GM23338 (cell line): ENCODE measurements around the gene MORC2. TPM values are rescaled to one million over a fixed set of nuclear protein-coding genes. Genes with fewer than 3 reads are reported as not detected.

Source experiments
- ATAC-seq: fragments of 200-7000 bp; cut with Tn5 transposase; 3 replicates; pipeline ENCODE4 v1.9.1; 2020
- DNase-seq: peaks from one replicate; pipeline ENCODE4 v3.0.0-alpha.2; 2015; ENCODE audit warnings: low spot score
- H2AFZ ChIP-seq: fragments of 200-600 bp; sonication (generic); 2 replicates; pipeline ENCODE4 v1.8.0; 2016; ENCODE audit warnings: antibody characterized with exemption, mild to moderate bottlenecking, moderate library complexity
- H3F3A ChIP-seq: fragments of 200-600 bp; sonication (generic); replicated peaks from 2 replicates; pipeline ENCODE4 v1.8.0; 2017; ENCODE audit warnings: antibody characterized with exemption, mixed run types, low read depth
- H3K27ac ChIP-seq: fragments of 200-600 bp; sonication (generic); 2 replicates; pipeline ENCODE4 v1.6.1; 2016; ENCODE audit warnings: low read depth
- H3K27me3 ChIP-seq: fragments of 200-600 bp; sonication (generic); 2 replicates; pipeline ENCODE4 v1.8.0; 2016; ENCODE audit warnings: mild to moderate bottlenecking, mixed run types, moderate library complexity; ENCODE audit not compliant: insufficient read depth
- H3K36me3 ChIP-seq: fragments of 200-600 bp; sonication (generic); 2 replicates; pipeline ENCODE4 v1.8.0; 2016; ENCODE audit warnings: mild to moderate bottlenecking; ENCODE audit not compliant: insufficient read depth
- H3K4me1 ChIP-seq: fragments of 200-600 bp; sonication (generic); 2 replicates; pipeline ENCODE4 v1.8.0; 2016; ENCODE audit warnings: mild to moderate bottlenecking, moderate library complexity; ENCODE audit not compliant: insufficient read depth
- H3K4me2 ChIP-seq: fragments of 200-600 bp; sonication (generic); 2 replicates; pipeline ENCODE4 v1.7.1; 2017; ENCODE audit warnings: mixed run types
- H3K4me3 ChIP-seq: fragments of 200-600 bp; sonication (generic); 2 replicates; pipeline ENCODE4 v1.6.1; 2016; ENCODE audit warnings: mixed run types
- H3K79me2 ChIP-seq: fragments of 200-600 bp; sonication (generic); replicated peaks from 2 replicates; pipeline ENCODE4 v1.8.0; 2017; ENCODE audit warnings: mild to moderate bottlenecking; ENCODE audit not compliant: insufficient read depth
- H3K9me2 ChIP-seq: fragments of 200-600 bp; sonication (generic); 2 replicates; pipeline ENCODE4 v1.8.0; 2017; ENCODE audit not compliant: insufficient read depth
- H4K20me1 ChIP-seq: fragments of 200-600 bp; sonication (generic); replicated peaks from 2 replicates; pipeline ENCODE4 v1.8.0; 2017; ENCODE audit warnings: mild to moderate bottlenecking; ENCODE audit not compliant: insufficient read depth
- H3K27ac Mint-ChIP-seq: 2 replicates; pipeline ENCODE4 v1.8.0; 2020; ENCODE audit warnings: inconsistent platforms, mild to moderate bottlenecking, moderate library complexity, mixed read lengths
- H3K27me3 Mint-ChIP-seq: 3 replicates; pipeline ENCODE4 v1.8.0; 2022; ENCODE audit warnings: low read depth, mild to moderate bottlenecking, moderate library complexity, mixed read lengths, inconsistent platforms; ENCODE audit not compliant: insufficient read depth, poor library complexity
- H3K36me3 Mint-ChIP-seq: 3 replicates; pipeline ENCODE4 v1.8.0; 2021; ENCODE audit warnings: low read depth, mild to moderate bottlenecking, inconsistent platforms, moderate library complexity, mixed read lengths
- H3K4me1 Mint-ChIP-seq: 3 replicates; pipeline ENCODE4 v1.8.0; 2020; ENCODE audit warnings: mild to moderate bottlenecking, inconsistent platforms, mixed read lengths
- H3K4me3 Mint-ChIP-seq: 3 replicates; pipeline ENCODE4 v1.8.0; 2021; ENCODE audit warnings: moderate library complexity, mild to moderate bottlenecking, inconsistent platforms, mixed read lengths
- H3K9me3 Mint-ChIP-seq: 3 replicates; pipeline ENCODE4 v1.8.0; 2020; ENCODE audit warnings: moderate library complexity, mild to moderate bottlenecking, inconsistent platforms, mixed read lengths
- CREB1 ChIP-seq: fragments of 250-450 bp; sonication (Bioruptor Pico); IDR thresholded peaks from 2 replicates; pipeline ENCODE4 v1.5.0; 2020; ENCODE audit warnings: low read depth, mild to moderate bottlenecking, moderate library complexity
- CTCF ChIP-seq, 2 experiments: fragments of 200-600 bp in 1 of 2; sonication (generic) in 1 of 2; conservative IDR thresholded peaks; 2 replicates each; pipeline versions ENCODE4 v1.5.1 to v1.6.1; 2016 to 2017; ENCODE audit warnings: antibody characterized with exemption in 2 of 2, low read depth in 2 of 2, mild to moderate bottlenecking in 2 of 2, moderate library complexity in 1 of 2
- EZH2 ChIP-seq: fragments of 200-600 bp; sonication (generic); IDR thresholded peaks from one replicate; pipeline ENCODE4 v1.8.0; 2017; ENCODE audit warnings: antibody characterized with exemption, mild to moderate bottlenecking, low read depth; ENCODE audit not compliant: unreplicated experiment
- EZH2phosphoT487 ChIP-seq: fragments of 200-600 bp; sonication (generic); IDR thresholded peaks from one replicate; pipeline ENCODE4 v1.8.1; 2018; ENCODE audit warnings: antibody characterized with exemption; ENCODE audit not compliant: unreplicated experiment
- JUNB ChIP-seq: IDR thresholded peaks from one replicate; pipeline ENCODE4 v1.6.1; 2016; ENCODE audit warnings: antibody characterized with exemption; ENCODE audit not compliant: unreplicated experiment
- NANOG ChIP-seq: IDR thresholded peaks from 2 replicates; pipeline ENCODE4 v1.6.1; 2016; ENCODE audit warnings: antibody characterized with exemption, borderline replicate concordance
- POLR2AphosphoS5 ChIP-seq: IDR thresholded peaks from 2 replicates; pipeline ENCODE4 v1.6.1; 2016; ENCODE audit warnings: antibody characterized with exemption, low read depth
- REST ChIP-seq: IDR thresholded peaks from one replicate; pipeline ENCODE4 v1.6.1; 2018; ENCODE audit warnings: antibody characterized with exemption; ENCODE audit not compliant: unreplicated experiment
- STAT1 ChIP-seq: IDR thresholded peaks from one replicate; pipeline ENCODE4 v1.6.1; 2016; ENCODE audit warnings: antibody characterized with exemption; ENCODE audit not compliant: unreplicated experiment
- ZNF114 ChIP-seq: fragments of 250-450 bp; sonication (Bioruptor Pico); IDR thresholded peaks from 2 replicates; pipeline ENCODE4 v1.5.0; 2020; ENCODE audit warnings: mild to moderate bottlenecking, moderate library complexity
- ZNF331 ChIP-seq: fragments of 250-450 bp; sonication (Bioruptor Pico); IDR thresholded peaks from 2 replicates; pipeline ENCODE4 v1.5.0; 2020; ENCODE audit warnings: low read depth, mild to moderate bottlenecking, moderate library complexity
- ZNF462 ChIP-seq: fragments of 250-450 bp; sonication (Bioruptor Pico); IDR thresholded peaks from 2 replicates; pipeline ENCODE4 v1.5.0; 2020; ENCODE audit warnings: mild to moderate bottlenecking, moderate library complexity
- polyA plus RNA-seq: library from polyadenylated mRNA; unstranded; fragments of >200 nt; fragmentation: Nextera tagmentation; extraction: Ambion mirVana; gene quantifications from 2 replicates; pipeline ENCODE4 v1.2.1, GENCODE V29; 2016
- total RNA-seq: library from RNA; depleted of rRNA; stranded (reverse); fragments of >200 nt; shearing (Covaris generic); gene quantifications from 2 replicates; pipeline ENCODE4 v1.2.3, GENCODE V29; 2014
- TF ChIP-seq, protein P1 (sequence below): IDR thresholded peaks from 2 replicates; pipeline ENCODE4 v1.6.1; 2016; ENCODE audit warnings: antibody characterized with exemption

MORC2 gene
- total and polyA plus RNA-seq, 2 experiments from 2014 or later: 33.1 to 63.8 TPM

DNA sequence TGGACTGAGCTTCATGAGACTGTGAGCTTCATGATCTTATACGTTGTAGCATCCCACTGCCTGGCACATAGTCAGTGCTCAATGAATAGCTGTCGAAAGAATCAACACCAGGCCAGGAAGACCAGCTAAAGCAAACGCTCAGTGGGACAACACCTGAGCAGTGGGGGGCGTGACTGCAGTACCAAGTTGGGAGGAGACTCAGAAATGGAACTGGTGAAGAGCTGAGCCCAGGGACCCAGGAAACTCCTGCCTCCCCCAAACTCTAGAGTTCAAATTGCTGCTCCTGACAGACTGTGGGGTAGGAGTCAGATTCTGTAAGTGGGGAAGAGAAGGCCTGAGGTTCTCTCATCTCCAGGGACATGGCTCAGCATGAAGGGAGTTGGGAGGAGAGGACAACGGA, 59.3 kb downstream of the MORC2 start (continued):
- TF ChIP-seq EZH2: no peak

- no peaks in the 10 kb centered on the region for H3K79me2 ChIP-seq
Observed at GRCh38 chr22:30908051-30908461, 60.5 kb downstream of the MORC2 start.

More at GRCh38 chr22:30908051-30908461, 60.5 kb downstream of the MORC2 start:
- Mint-ChIP-seq H3K27ac (no peak overlapping the region), H3K4me3 (no peak overlapping the region), H3K27me3 (peaks cover 2% of the 10 kb centered on the region), H3K36me3 (peaks cover 29% of the 10 kb centered on the region), H3K9me3 (no peaks in the 10 kb centered on the region), H3K4me1 (no peaks in the 10 kb centered on the region)
- Histone ChIP-seq H2AFZ (no peak overlapping the region), H3K4me1 (no peaks in the 10 kb centered on the region), H3K27ac (no peak overlapping the region), H3K4me2 (no peak overlapping the region), H3K36me3 (peaks cover 28% of the 10 kb centered on the region), H3K9me2 (no peaks in the 10 kb centered on the region), H3F3A (no peaks in the 10 kb centered on the region), H4K20me1 (no peaks in the 10 kb centered on the region; the same call in 1 of the 2 replicates), H3K4me3 (no peak overlapping the region), H3K27me3 (no peaks in the 10 kb centered on the region)
- DNase-seq: no peak
- ATAC-seq: no peak
- TF ChIP-seq JUNB (no peak), POLR2AphosphoS5 (no peak), ZNF462 (no peak), EZH2phosphoT487 (no peak), STAT1 (no peak), NANOG (no peak), EZH2 (no peak), ZNF331 (CRISPR knock-in tag) (no peak), REST (no peak), CREB1 (CRISPR knock-in tag) (no peak), CTCF (conservative IDR thresholded peaks at IDR 0.05; ENCODE audit: low read depth in 2 of 2) (no peak), ZNF114 (CRISPR knock-in tag) (no peak)
- TF ChIP-seq, protein P1, sequence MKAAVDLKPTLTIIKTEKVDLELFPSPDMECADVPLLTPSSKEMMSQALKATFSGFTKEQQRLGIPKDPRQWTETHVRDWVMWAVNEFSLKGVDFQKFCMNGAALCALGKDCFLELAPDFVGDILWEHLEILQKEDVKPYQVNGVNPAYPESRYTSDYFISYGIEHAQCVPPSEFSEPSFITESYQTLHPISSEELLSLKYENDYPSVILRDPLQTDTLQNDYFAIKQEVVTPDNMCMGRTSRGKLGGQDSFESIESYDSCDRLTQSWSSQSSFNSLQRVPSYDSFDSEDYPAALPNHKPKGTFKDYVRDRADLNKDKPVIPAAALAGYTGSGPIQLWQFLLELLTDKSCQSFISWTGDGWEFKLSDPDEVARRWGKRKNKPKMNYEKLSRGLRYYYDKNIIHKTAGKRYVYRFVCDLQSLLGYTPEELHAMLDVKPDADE: no peak
